Uterus (tissue), 4 donors: ENCODE data around the gene ADCY4. TPM values are rescaled to one million over a fixed set of nuclear protein-coding genes. Genes with fewer than 3 reads are reported as not detected.
A peak's percentile ranks its signal among the peaks of the same experiment; 100 is the strongest.

Experiments used
- DNase-seq, 2 donors: peaks; one replicate each; pipeline ENCODE4 v3.0.0-alpha.2; 2019 to 2020
- H3K27ac ChIP-seq, 2 donors: fragments of 200-600 bp; sonication (generic); 1 replicate in 1 of 2; 2 replicates in 1 of 2; pipeline ENCODE4 v1.5.1; 2016 to 2018
- H3K27me3 ChIP-seq, 2 donors: fragments of 200-600 bp; sonication (generic); one replicate each; pipeline ENCODE4 v1.5.1; 2018 to 2019; ENCODE audit warnings: control low read depth in 1 of 2
- H3K36me3 ChIP-seq, 2 donors: fragments of 200-600 bp; sonication (generic); one replicate each; pipeline ENCODE4 v1.5.1; 2019; ENCODE audit warnings: control low read depth in 1 of 2
- H3K4me1 ChIP-seq, 2 donors: fragments of 200-600 bp; sonication (generic); one replicate each; pipeline ENCODE4 v1.5.1; 2018 to 2019; ENCODE audit warnings: control low read depth in 1 of 2
- H3K4me3 ChIP-seq, 2 donors: fragments of 200-600 bp; sonication (generic); 1 replicate in 1 of 2; 2 replicates in 1 of 2; pipeline ENCODE4 v1.5.1; 2018 to 2019; ENCODE audit warnings: mild to moderate bottlenecking in 1 of 2
- H3K9me3 ChIP-seq, 2 donors: fragments of 200-600 bp; sonication (generic); one replicate each; pipeline ENCODE4 v1.5.1; 2019; ENCODE audit warnings: control low read depth in 1 of 2
- CTCF ChIP-seq, 4 experiments: fragments of 200-600 bp in 2 of 4; fragments of 450-650 bp in 2 of 4; sonication (generic) in 2 of 4; IDR thresholded peaks; one replicate each; pipeline ENCODE4 v1.5.1; 2016 to 2019; ENCODE audit warnings: antibody characterized with exemption in 4 of 4, mild to moderate bottlenecking in 2 of 4, moderate library complexity in 1 of 4
- POLR2A ChIP-seq, 2 donors: fragments of 450-650 bp; IDR thresholded peaks; one replicate each; pipeline ENCODE4 v1.6.1; 2016; ENCODE audit warnings: antibody characterized with exemption in 2 of 2, mild to moderate bottlenecking in 1 of 2, moderate library complexity in 1 of 2
- intact Hi-C: fragments of 100-400 bp; cut with DNase I; formaldehyde crosslinking; loops from one replicate; pipeline ENCODE4 v1.15.1; 2023; ENCODE audit warnings: low total_unique reads
- total RNA-seq, 4 donors: library from RNA; depleted of rRNA in 3 of 4; stranded (reverse); fragments of >200 nt in 3 of 4; gene quantifications; one replicate each; pipeline versions ENCODE4 v1.1.0 to v1.2.4, GENCODE V29; 2014 to 2023
- donor health status: DM: yes; HTN: yes; CAD: no.

The ADCY4 gene
- total RNA-seq, 4 donors from 2014 or later: 22.8 to 138 (median 86.1) TPM

- TF ChIP-seq POLR2A (IDR thresholded peaks at IDR 0.05): no peak
- no peak for TF ChIP-seq CTCF (IDR thresholded peaks at IDR 0.05)
- intact Hi-C loops: no loop called here
- Histone ChIP-seq H3K4me1 (peaks cover 5 to 20% of the 10 kb centered on the region in 2 donors), H3K9me3 (no peaks in the 10 kb centered on the region), H3K4me3 (no peak overlapping the region), H3K36me3 (no peaks in the 10 kb centered on the region), H3K27me3 (no peaks in the 10 kb centered on the region), H3K27ac (peak overlapping the region; percentile 78 to 80)
- DNase-seq: no peak
Observed at GRCh38 chr14:24312736-24313507, 21.9 kb downstream of the ADCY4 start.

DNA sequence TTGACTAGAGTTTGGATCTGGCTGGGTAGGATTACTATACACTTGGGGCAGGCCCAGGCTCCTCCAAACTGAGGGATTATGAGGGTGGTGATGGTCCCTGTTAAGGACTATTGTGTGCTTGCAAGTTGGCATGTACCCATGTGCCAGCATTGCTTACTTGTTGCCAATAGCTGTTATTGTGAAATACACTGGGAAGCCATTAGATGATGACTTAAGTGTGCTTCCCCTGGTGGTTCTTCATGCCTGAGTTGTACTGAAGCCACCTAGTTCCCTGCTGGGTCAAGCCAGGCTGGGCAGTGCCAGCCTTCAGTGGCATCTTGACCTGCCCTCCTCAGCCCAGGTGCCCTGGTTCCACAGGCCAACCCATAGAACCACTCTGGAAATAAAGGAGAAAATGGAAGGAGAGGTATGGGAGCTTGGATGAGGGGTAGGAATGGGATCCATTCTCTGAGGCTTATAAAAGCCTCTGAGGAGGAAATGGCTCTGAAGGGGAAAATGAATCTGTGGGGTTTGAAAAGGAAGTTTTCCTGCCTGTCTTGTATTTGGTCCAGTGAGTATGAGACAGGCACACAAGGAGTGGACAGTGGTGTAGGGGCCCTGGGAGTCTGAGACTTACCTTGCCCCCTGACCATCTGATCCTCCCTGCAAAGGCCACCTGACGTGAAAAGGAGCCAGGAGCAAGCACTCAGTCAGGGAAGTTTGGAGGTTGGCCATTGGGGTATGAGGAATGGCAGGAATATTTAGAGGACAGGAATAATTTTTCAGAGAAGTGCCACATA is 22.8 kb downstream of the ADCY4 start:
- intact Hi-C loops: no loop called here
- H3K4me1 ChIP-seq: peaks cover 5 to 20% of the 10 kb centered on the region in 2 donors
- DNase-seq: no peak

DNA sequence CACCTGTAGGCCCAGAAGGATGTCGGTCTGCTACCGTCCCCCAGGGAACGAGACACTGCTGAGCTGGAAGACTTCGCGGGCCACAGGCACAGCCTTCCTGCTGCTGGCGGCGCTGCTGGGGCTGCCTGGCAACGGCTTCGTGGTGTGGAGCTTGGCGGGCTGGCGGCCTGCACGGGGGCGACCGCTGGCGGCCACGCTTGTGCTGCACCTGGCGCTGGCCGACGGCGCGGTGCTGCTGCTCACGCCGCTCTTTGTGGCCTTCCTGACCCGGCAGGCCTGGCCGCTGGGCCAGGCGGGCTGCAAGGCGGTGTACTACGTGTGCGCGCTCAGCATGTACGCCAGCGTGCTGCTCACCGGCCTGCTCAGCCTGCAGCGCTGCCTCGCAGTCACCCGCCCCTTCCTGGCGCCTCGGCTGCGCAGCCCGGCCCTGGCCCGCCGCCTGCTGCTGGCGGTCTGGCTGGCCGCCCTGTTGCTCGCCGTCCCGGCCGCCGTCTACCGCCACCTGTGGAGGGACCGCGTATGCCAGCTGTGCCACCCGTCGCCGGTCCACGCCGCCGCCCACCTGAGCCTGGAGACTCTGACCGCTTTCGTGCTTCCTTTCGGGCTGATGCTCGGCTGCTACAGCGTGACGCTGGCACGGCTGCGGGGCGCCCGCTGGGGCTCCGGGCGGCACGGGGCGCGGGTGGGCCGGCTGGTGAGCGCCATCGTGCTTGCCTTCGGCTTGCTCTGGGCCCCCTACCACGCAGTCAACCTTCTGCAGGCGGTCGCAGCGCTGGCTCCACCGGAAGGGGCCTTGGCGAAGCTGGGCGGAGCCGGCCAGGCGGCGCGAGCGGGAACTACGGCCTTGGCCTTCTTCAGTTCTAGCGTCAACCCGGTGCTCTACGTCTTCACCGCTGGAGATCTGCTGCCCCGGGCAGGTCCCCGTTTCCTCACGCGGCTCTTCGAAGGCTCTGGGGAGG is 23.9 kb downstream of the ADCY4 start, which contains the start of gene LTB4R:
LTB4R (plus strand) TSS at position 857 of the 959 bp plus-strand sequence. CDS start 4,150 bp downstream, outside the sequence.
- no peaks in the 10 kb centered on the region for H3K9me3 ChIP-seq
- peak within 1 kb of the TSS; percentile 78 to 80 for H3K27ac ChIP-seq
- H3K27me3 ChIP-seq: no peaks in the 10 kb centered on the region
- peaks cover 5 to 11% of the 10 kb centered on the region in 2 donors for H3K4me1 ChIP-seq
- DNase-seq: peak in 1 of 2 donors; percentile 73
- intact Hi-C loops: no loop called here
- TF ChIP-seq POLR2A (IDR thresholded peaks at IDR 0.05) (peak in 1 of 2 donors; percentile 30), CTCF (IDR thresholded peaks at IDR 0.05) (peak in 2 of 4 experiments; percentile 28 to 35)
- H3K4me3 ChIP-seq: peak within 1 kb of the TSS; percentile 32 to 61
- no peaks in the 10 kb centered on the region for H3K36me3 ChIP-seq

More for the DNA sequence above, 22.8 kb downstream of the ADCY4 start:
- no peak for TF ChIP-seq CTCF (IDR thresholded peaks at IDR 0.05)
- TF ChIP-seq POLR2A (IDR thresholded peaks at IDR 0.05): no peak
- Histone ChIP-seq H3K9me3 (no peaks in the 10 kb centered on the region), H3K36me3 (no peaks in the 10 kb centered on the region), H3K4me3 (peak overlapping the region in 1 of 2 donors; percentile 61), H3K27me3 (no peaks in the 10 kb centered on the region), H3K27ac (peak overlapping the region; percentile 78 to 80)

GRCh38 chr14:24310265-24310645 is 24.6 kb downstream of the ADCY4 start:
- Histone ChIP-seq H3K27ac (peak overlapping the region; percentile 78 to 80), H3K4me3 (peak overlapping the region in 1 of 2 donors; percentile 61), H3K36me3 (no peaks in the 10 kb centered on the region), H3K4me1 (peaks cover 5 to 11% of the 10 kb centered on the region in 2 donors), H3K9me3 (no peaks in the 10 kb centered on the region), H3K27me3 (no peaks in the 10 kb centered on the region)
- DNase-seq: no peak
- intact Hi-C loops: no loop called here
- TF ChIP-seq CTCF (IDR thresholded peaks at IDR 0.05) (no peak), POLR2A (IDR thresholded peaks at IDR 0.05) (no peak)
